A549 treated with dexamethasone at 1 μM for 4 hours (cell line): ENCODE results near the gene ZDHHC8. TPM values are rescaled to one million over a fixed set of nuclear protein-coding genes. Genes with fewer than 3 reads are reported as not detected.

Experiments used
- total RNA-seq: library from RNA; stranded (reverse); fragments of 200-300 nt; extraction: Qiagen RNA extraction; gene quantifications from 5 replicates; pipeline ENCODE4 v1.2.3, GENCODE V29; 2022

Gene ZDHHC8
- total RNA-seq: 20.0 to 41.2 TPM (median 35.8 TPM) in 5 replicates

DNA sequence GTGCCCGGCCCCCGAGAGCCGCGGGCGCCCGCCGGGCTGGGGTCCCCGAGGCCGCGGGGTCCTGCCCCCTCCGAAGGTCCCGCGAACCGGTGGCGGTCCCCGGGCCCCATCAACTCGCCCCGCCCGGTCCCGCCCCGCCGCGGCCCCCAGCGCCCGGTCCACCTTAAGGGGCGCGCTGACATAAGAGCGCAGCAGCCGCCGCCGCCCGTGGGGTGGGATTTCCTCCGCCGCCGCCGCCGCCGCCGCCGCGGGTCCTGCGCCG, at the start of gene ZDHHC8:
ZDHHC8 (plus strand) TSS at position 208 of the 262 bp plus-strand sequence. CDS start 144 bp downstream, outside the sequence.

GRCh38 chr22:20115691-20116375, 15.8 kb upstream of the ZDHHC8 start, which contains the start of gene RANBP1:
Gene RANBP1, plus strand, starts transcription at chr22:20116104. Its CDS starts 81 bp downstream, at chr22:20116185.

DNA sequence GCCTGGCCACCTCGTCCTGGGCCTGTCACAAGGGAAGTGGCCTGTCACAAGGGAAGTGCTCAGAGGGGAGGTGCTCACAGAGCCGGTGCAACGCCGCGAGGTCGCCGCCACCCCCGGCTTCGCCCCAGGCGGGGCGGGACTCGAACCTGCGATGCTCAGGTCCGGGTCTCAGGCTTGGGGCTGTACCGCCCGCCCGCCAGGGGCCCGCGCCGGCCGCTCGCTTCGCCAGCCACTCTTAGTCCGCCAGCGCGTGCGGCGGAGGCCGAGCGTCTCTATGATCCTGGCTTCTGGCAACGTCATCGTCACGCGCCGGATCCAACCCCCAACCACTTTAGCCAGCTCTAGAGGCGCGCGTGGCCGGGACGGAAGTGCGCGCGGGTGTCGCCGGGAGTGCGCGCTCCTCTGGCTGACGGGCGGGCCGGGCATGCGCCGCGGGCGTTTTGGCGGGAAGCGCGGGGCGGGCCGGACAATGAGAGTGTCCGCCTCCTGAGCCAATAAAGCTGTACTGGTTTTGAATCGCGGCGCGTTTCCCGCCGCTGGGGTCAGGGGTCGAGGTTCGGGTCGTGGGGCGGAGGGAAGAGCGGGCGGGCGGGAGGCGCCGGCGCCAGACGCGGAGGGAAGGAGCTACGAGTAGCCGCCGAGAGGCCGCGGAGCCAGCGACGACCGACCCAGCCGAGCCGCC, 14.5 kb upstream of the ZDHHC8 start, which contains the start of gene TRMT2A:
TRMT2A (minus strand) TSS at position 276 of the 682 bp plus-strand sequence. CDS start 320 bp downstream, outside the sequence.

DNA sequence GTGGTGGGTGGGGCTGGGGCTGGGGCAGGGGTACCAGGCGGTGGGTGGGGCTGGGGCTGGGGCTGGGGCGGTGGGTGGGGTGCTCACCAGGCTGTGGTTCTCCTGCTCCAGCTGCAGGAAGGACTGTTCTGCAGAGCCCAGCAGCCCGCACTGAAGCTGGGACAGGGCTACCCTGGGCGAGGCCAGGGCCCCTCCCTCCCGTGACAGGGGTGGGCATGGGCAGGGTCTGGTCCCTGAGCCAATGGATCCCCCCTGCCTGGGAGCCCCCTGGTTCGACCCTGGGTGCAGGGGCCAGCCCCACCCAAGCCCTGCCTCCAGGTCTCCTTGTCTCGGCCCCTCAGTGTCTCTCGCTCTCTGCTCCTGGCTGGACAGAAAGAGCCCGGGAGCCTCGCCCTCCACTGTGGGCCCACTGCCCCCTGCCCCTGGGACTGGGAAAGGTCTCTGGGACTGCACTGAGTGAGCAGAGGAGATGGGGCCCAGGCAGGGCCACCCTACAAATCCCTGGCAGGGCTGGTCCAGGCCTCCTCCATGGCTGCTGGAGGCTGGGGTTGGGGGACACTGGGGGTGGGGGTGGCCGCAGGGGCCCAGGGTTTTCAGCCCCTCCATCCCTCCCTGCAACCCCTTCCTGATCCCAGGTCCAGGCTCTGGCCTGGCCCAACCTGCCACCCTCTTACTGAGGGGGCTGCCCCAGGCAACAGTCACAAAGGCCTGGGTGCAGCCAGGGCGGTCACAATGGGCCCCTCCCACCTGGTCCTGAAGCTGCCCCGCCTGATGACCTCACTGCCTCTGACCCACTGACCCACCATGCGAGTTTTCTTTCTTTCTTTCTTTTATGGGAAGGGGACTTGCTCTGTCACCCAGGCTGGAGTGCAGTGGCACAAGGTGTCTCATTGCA, 19.0 kb downstream of the ZDHHC8 start, which contains the start of gene CCDC188:
CCDC188 (minus strand) TSS at position 675 of the 895 bp plus-strand sequence; CDS start at position 606, 69 bp downstream.

Other genes starting within 250 kb of the ZDHHC8 start
- 117 to 142 TPM (median 130 TPM) in 5 replicates for gene COMT, start 190.0 kb upstream of the ZDHHC8 start, total RNA-seq
- gene TXNRD2, start 190.0 kb upstream of the ZDHHC8 start, total RNA-seq: 30.3 to 38.5 TPM (median 32.5 TPM) in 5 replicates
- 1.6 to 2.6 TPM (median 2.5 TPM) in 5 replicates for gene ARVCF, start 115.0 kb upstream of the ZDHHC8 start, total RNA-seq
- 10.7 to 14.9 TPM (median 14.2 TPM) in 5 replicates for gene TANGO2, start 110.7 kb upstream of the ZDHHC8 start, total RNA-seq
- 15.6 to 21.8 TPM (median 20.6 TPM) in 5 replicates for gene DGCR8, start 51.6 kb upstream of the ZDHHC8 start, total RNA-seq
- gene RANBP1, start 15.7 kb upstream of the ZDHHC8 start, total RNA-seq: 265 to 291 TPM (median 269 TPM) in 5 replicates
- gene TRMT2A, start 14.6 kb upstream of the ZDHHC8 start, total RNA-seq: 16.7 to 25.1 TPM (median 23.2 TPM) in 5 replicates
- gene CCDC188, start 19.3 kb downstream of the ZDHHC8 start, total RNA-seq: not detected in 5 replicates
- gene RTN4R, start 136.5 kb downstream of the ZDHHC8 start, total RNA-seq: 6.7 to 13.7 TPM (median 12.4 TPM) in 5 replicates
- gene DGCR6L, start 188.3 kb downstream of the ZDHHC8 start, total RNA-seq: 27.0 to 41.2 TPM (median 39.8 TPM) in 5 replicates